DOHH2 (cell line): ENCODE measurements around the gene FRY.

Source experiments
- H3F3A ChIP-seq: fragments of 200-600 bp; sonication (generic), shearing (Covaris generic); 2 replicates; pipeline ENCODE4 v1.6.0; 2016; ENCODE audit warnings: antibody characterized with exemption, mild to moderate bottlenecking; ENCODE audit not compliant: control insufficient read depth, insufficient read depth
- H3K27ac ChIP-seq: fragments of 200-600 bp; sonication (generic); 2 replicates; pipeline ENCODE4 v1.5.1; 2014; ENCODE audit warnings: low read depth, mild to moderate bottlenecking, low read length, moderate library complexity
- H3K27me3 ChIP-seq: fragments of 200-600 bp; sonication (generic); 2 replicates; pipeline ENCODE4 v1.6.1; 2014; ENCODE audit warnings: mild to moderate bottlenecking, low read length, mixed read lengths; ENCODE audit not compliant: control insufficient read depth
- H3K36me3 ChIP-seq: fragments of 200-600 bp; sonication (generic); 2 replicates; pipeline ENCODE4 v1.6.1; 2014; ENCODE audit warnings: mild to moderate bottlenecking, low read length, moderate library complexity, mixed read lengths; ENCODE audit not compliant: control insufficient read depth
- H3K4me1 ChIP-seq: fragments of 200-600 bp; sonication (generic); 2 replicates; pipeline ENCODE4 v1.6.1; 2014; ENCODE audit warnings: mild to moderate bottlenecking, low read length, mixed read lengths; ENCODE audit not compliant: control insufficient read depth
- H3K4me2 ChIP-seq: fragments of 200-600 bp; sonication (generic); 2 replicates; pipeline ENCODE4 v1.6.0; 2014; ENCODE audit warnings: mild to moderate bottlenecking, low read length, moderate library complexity
- H3K4me3 ChIP-seq: fragments of 200-600 bp; sonication (generic); 2 replicates; pipeline ENCODE4 v1.5.1; 2014; ENCODE audit warnings: mild to moderate bottlenecking, low read length, mixed read lengths
- H3K79me2 ChIP-seq: fragments of 200-600 bp; sonication (generic); 2 replicates; pipeline ENCODE4 v1.6.1; 2014; ENCODE audit warnings: mild to moderate bottlenecking, low read length, mixed read lengths; ENCODE audit not compliant: control insufficient read depth
- H3K9me2 ChIP-seq: fragments of 200-600 bp; sonication (generic); replicated peaks from 2 replicates; pipeline ENCODE4 v1.6.1; 2014; ENCODE audit warnings: mild to moderate bottlenecking, low read length, mixed read lengths; ENCODE audit not compliant: control insufficient read depth
- H3K9me3 ChIP-seq: fragments of 200-600 bp; sonication (generic); 2 replicates; pipeline ENCODE4 v1.6.1; 2014; ENCODE audit warnings: antibody characterized with exemption, low read length, mixed read lengths; ENCODE audit not compliant: control insufficient read depth, insufficient read depth
- H4K20me1 ChIP-seq: fragments of 200-600 bp; sonication (generic); 2 replicates; pipeline ENCODE4 v1.6.0; 2014; ENCODE audit warnings: low read depth, mild to moderate bottlenecking, antibody characterized with exemption, low read length, moderate library complexity; ENCODE audit not compliant: control insufficient read depth, insufficient read depth
- EZH2phosphoT487 ChIP-seq: fragments of 200-600 bp; sonication (generic); IDR thresholded peaks from 2 replicates; pipeline ENCODE4 v1.6.1; 2017; ENCODE audit warnings: borderline replicate concordance, mild to moderate bottlenecking, antibody characterized with exemption, low read length, moderate library complexity, mixed read lengths
- TF ChIP-seq, protein P1 (sequence below): fragments of 200-600 bp; sonication (generic); IDR thresholded peaks from one replicate; pipeline ENCODE4 v1.5.1; 2014; ENCODE audit warnings: antibody characterized with exemption, mild to moderate bottlenecking, low read depth, low read length; ENCODE audit not compliant: poor library complexity, severe bottlenecking

The FRY gene

GRCh38 chr13:32174366-32174765 is 142.8 kb downstream of the FRY start:
- TF ChIP-seq, protein P1, sequence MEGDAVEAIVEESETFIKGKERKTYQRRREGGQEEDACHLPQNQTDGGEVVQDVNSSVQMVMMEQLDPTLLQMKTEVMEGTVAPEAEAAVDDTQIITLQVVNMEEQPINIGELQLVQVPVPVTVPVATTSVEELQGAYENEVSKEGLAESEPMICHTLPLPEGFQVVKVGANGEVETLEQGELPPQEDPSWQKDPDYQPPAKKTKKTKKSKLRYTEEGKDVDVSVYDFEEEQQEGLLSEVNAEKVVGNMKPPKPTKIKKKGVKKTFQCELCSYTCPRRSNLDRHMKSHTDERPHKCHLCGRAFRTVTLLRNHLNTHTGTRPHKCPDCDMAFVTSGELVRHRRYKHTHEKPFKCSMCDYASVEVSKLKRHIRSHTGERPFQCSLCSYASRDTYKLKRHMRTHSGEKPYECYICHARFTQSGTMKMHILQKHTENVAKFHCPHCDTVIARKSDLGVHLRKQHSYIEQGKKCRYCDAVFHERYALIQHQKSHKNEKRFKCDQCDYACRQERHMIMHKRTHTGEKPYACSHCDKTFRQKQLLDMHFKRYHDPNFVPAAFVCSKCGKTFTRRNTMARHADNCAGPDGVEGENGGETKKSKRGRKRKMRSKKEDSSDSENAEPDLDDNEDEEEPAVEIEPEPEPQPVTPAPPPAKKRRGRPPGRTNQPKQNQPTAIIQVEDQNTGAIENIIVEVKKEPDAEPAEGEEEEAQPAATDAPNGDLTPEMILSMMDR = no peak
- no peak for TF ChIP-seq EZH2phosphoT487
- H3K9me3 ChIP-seq = no peaks in the 10 kb centered on the region

GRCh38 chr13:32175307-32175706 is 143.7 kb downstream of the FRY start:
- Histone ChIP-seq H3K27ac (no peak overlapping the region), H3K36me3 (peaks cover 85% of the 10 kb centered on the region), H3K4me2 (no peak overlapping the region), H4K20me1 (no peaks in the 10 kb centered on the region), H3K9me3 (no peaks in the 10 kb centered on the region), H3K4me1 (no peaks in the 10 kb centered on the region), H3K79me2 (no peaks in the 10 kb centered on the region), H3F3A (0 out of 2 replicates have a peak, but pooled peaks cover 2% of the 10 kb centered on the region), H3K27me3 (no peaks in the 10 kb centered on the region), H3K9me2 (no peaks in the 10 kb centered on the region), H3K4me3 (no peak overlapping the region)
- no peak for TF ChIP-seq EZH2phosphoT487
- TF ChIP-seq, protein P1 = no peak

More at GRCh38 chr13:32174366-32174765, 142.8 kb downstream of the FRY start:
- no peak overlapping the region for H3K4me2 ChIP-seq
- H3K79me2 ChIP-seq = no peaks in the 10 kb centered on the region
- no peaks in the 10 kb centered on the region for H3K9me2 ChIP-seq
- 0 out of 2 replicates have a peak, but pooled peaks cover 2% of the 10 kb centered on the region for H3F3A ChIP-seq
- no peaks in the 10 kb centered on the region for H3K27me3 ChIP-seq
- H3K4me3 ChIP-seq = no peak overlapping the region
- peaks cover 84% of the 10 kb centered on the region for H3K36me3 ChIP-seq
- H3K4me1 ChIP-seq = no peaks in the 10 kb centered on the region
- no peak overlapping the region for H3K27ac ChIP-seq
- H4K20me1 ChIP-seq = no peaks in the 10 kb centered on the region

DNA sequence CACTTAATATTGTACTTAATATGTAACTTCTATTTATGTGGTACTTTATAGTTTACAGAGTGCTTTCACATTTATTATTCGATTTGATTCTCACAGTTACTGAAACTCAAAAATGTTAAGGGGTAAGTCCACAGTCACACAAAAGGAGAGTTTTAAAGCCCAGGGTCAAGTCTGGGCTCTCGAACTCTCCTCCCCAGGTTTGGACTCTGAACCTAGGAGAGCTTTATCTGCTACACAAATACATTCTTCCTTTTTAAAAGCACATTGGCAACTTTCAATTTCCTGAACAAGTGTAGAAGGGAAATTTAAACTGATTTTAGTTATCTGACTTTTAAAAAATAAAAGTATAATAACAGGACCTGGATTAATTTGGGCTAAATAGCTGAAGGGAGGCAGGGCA is 144.4 kb downstream of the FRY start:
- Histone ChIP-seq H3K27ac (no peak overlapping the region), H3K4me1 (no peaks in the 10 kb centered on the region), H3K9me2 (no peaks in the 10 kb centered on the region), H3K79me2 (no peaks in the 10 kb centered on the region), H3K36me3 (peaks cover 83% of the 10 kb centered on the region), H3K27me3 (no peaks in the 10 kb centered on the region), H3K4me2 (no peak overlapping the region), H3F3A (0 out of 2 replicates have a peak, but pooled peaks cover 2% of the 10 kb centered on the region), H3K4me3 (no peak overlapping the region), H3K9me3 (no peaks in the 10 kb centered on the region), H4K20me1 (no peaks in the 10 kb centered on the region)
- no peak for TF ChIP-seq EZH2phosphoT487
- TF ChIP-seq, protein P1 = no peak
